Panc1 (cell line): ENCODE results near the gene ELFN1. TPM values are rescaled to one million over a fixed set of nuclear protein-coding genes. Genes with fewer than 3 reads are reported as not detected.

Experiments
- ATAC-seq: fragments of 200-7000 bp; cut with Tn5 transposase; 2 replicates; pipeline ENCODE4 v1.9.1; 2020; ENCODE audit warnings: mild to moderate bottlenecking, moderate library complexity
- BruUV-seq: library from RNA; stranded (reverse); fragments of 400-500 nt; replicated peaks from 2 replicates; lab custom pipeline; 2021; lab: Mats Ljungman, UMichigan
- CTCF ChIA-PET: fragments of 300-600 bp; sonication (Branson Sonifier 250); formaldehyde crosslinking; loops from one replicate; lab custom pipeline; 2022; ENCODE audit warnings: antibody characterized with exemption; lab: Charles Lee
- POLR2A ChIA-PET: fragments of 300-600 bp; sonication (Branson Sonifier 250); formaldehyde crosslinking; loops from one replicate; lab custom pipeline; 2022; ENCODE audit warnings: antibody characterized with exemption; lab: Charles Lee
- DNase-seq: peaks from one replicate; pipeline ENCODE4 v3.0.0-alpha.2; 2010; ENCODE audit warnings: low read depth, low spot score
- H3K27ac ChIP-seq: 2 replicates; pipeline ENCODE4 v1.5.1; 2011; ENCODE audit warnings: mild to moderate bottlenecking, low read length, inconsistent platforms
- H3K27me3 ChIP-seq: fragments of 200-500 bp; sonication (Bioruptor generic); 2 replicates; pipeline ENCODE4 v1.6.0; 2014; ENCODE audit warnings: low read length, inconsistent platforms; ENCODE audit not compliant: control insufficient read depth, insufficient read depth
- H3K36me3 ChIP-seq: fragments of 200-500 bp; sonication (Bioruptor generic); 2 replicates; pipeline ENCODE4 v1.5.1; 2014; ENCODE audit warnings: inconsistent platforms, mild to moderate bottlenecking, low read length, moderate library complexity; ENCODE audit not compliant: control insufficient read depth, insufficient read depth
- H3K4me1 ChIP-seq: 2 replicates; pipeline ENCODE4 v1.5.1; 2011; ENCODE audit warnings: inconsistent platforms, mild to moderate bottlenecking, low read length, moderate library complexity; ENCODE audit not compliant: control insufficient read depth, insufficient read depth
- H3K4me3 ChIP-seq, 2 experiments: 2 replicates each; pipeline ENCODE4 v1.5.1; 2011 to 2012; ENCODE audit warnings: low read depth in 2 of 2, low read length in 2 of 2, mild to moderate bottlenecking in 2 of 2, inconsistent platforms in 1 of 2, moderate library complexity in 1 of 2
- H3K9me3 ChIP-seq: fragments of 200-500 bp; sonication (Bioruptor generic); 2 replicates; pipeline ENCODE4 v1.5.1; 2014; ENCODE audit warnings: low read depth, mild to moderate bottlenecking, inconsistent platforms, low read length, moderate library complexity; ENCODE audit not compliant: control insufficient read depth, insufficient read depth
- POLR2AphosphoS5 ChIP-seq: IDR thresholded peaks from 2 replicates; pipeline ENCODE4 v1.6.1; 2012; ENCODE audit warnings: mild to moderate bottlenecking, low read depth, low read length, moderate library complexity
- SIN3A ChIP-seq: IDR thresholded peaks from 2 replicates; pipeline ENCODE4 v1.6.1; 2012; ENCODE audit warnings: low read depth, mild to moderate bottlenecking, low read length, moderate library complexity, borderline replicate concordance; ENCODE audit not compliant: insufficient read depth
- TCF7L2 ChIP-seq: IDR thresholded peaks from 2 replicates; pipeline ENCODE4 v1.6.1; 2011; ENCODE audit warnings: mild to moderate bottlenecking, low read depth, low read length, inconsistent platforms
- in situ Hi-C: cut with HindIII; loops from 2 replicates; pipeline ENCODE4 v1.10.0; 2016; ENCODE audit warnings: low sequenced_read_pairs, low pct_unique_long_range_greater_than_20kb
- intact Hi-C: fragments of 100-400 bp; cut with micrococcal nuclease; formaldehyde crosslinking; loops from one replicate; pipeline ENCODE4 v1.10.0; 2022; ENCODE audit not compliant: unreplicated experiment
- total RNA-seq: library from RNA; stranded (reverse); gene quantifications from one replicate; pipeline ENCODE4 v1.2.1, GENCODE V29; 2021; ENCODE audit not compliant: unreplicated experiment
- TF ChIP-seq, protein P1 (sequence below), 2 experiments: IDR thresholded peaks; 2 replicates each; pipeline ENCODE4 v1.6.1; 2011 to 2012; ENCODE audit warnings: low read depth in 2 of 2, control low read depth in 1 of 2, low read length in 1 of 2, mild to moderate bottlenecking in 1 of 2, moderate library complexity in 1 of 2; ENCODE audit not compliant: insufficient read depth in 1 of 2
- TF ChIP-seq, protein P2 (sequence below): fragments of 450-650 bp; IDR thresholded peaks from 2 replicates; pipeline ENCODE4 v1.5.1; 2017; ENCODE audit warnings: mild to moderate bottlenecking

ELFN1 gene
- total RNA-seq, 1 experiment from 2014 or later: 39.0 TPM

DNA sequence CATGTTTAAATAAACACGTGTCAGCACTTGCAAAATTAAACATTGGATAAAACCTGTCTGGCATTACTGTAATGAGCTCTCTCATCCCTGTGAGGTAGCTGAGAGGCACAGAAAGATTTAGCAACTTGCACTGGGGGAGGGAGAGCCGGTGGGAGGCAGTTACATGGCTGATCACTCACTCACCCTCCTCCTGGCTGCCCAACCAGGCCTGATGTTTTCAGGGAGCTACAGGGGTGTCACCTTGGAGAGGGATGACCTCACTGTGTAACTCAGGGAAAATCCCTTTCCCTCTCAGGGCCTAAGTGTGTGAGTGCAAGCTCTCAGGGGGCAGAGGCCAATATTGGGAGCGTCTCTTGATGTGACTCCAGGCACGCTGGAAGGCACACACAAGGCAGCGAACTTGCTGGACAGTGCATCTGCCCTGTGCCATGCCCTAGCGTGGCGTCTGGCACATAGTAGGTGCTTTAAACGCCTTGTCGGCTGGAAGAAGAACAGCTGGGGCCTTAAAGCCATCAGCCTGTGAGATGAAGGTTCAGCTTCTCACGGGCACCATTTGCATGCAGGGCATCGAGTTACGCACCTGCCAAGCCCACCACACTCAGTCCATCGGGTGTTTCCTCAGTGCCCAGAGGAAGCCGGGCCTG lies 51.1 kb downstream of the ELFN1 start:
- Histone ChIP-seq H3K9me3 (no peaks in the 10 kb centered on the region), H3K36me3 (peaks cover 2% of the 10 kb centered on the region; the same call in 1 of the 2 replicates), H3K27me3 (no peaks in the 10 kb centered on the region), H3K27ac (no peak overlapping the region), H3K4me1 (peaks cover 18% of the 10 kb centered on the region), H3K4me3 (no peak overlapping the region)
- ATAC-seq (no peak), DNase-seq (no peak)
- TF ChIP-seq POLR2AphosphoS5 (no peak), SIN3A (no peak)
- TF ChIP-seq, protein P1, sequence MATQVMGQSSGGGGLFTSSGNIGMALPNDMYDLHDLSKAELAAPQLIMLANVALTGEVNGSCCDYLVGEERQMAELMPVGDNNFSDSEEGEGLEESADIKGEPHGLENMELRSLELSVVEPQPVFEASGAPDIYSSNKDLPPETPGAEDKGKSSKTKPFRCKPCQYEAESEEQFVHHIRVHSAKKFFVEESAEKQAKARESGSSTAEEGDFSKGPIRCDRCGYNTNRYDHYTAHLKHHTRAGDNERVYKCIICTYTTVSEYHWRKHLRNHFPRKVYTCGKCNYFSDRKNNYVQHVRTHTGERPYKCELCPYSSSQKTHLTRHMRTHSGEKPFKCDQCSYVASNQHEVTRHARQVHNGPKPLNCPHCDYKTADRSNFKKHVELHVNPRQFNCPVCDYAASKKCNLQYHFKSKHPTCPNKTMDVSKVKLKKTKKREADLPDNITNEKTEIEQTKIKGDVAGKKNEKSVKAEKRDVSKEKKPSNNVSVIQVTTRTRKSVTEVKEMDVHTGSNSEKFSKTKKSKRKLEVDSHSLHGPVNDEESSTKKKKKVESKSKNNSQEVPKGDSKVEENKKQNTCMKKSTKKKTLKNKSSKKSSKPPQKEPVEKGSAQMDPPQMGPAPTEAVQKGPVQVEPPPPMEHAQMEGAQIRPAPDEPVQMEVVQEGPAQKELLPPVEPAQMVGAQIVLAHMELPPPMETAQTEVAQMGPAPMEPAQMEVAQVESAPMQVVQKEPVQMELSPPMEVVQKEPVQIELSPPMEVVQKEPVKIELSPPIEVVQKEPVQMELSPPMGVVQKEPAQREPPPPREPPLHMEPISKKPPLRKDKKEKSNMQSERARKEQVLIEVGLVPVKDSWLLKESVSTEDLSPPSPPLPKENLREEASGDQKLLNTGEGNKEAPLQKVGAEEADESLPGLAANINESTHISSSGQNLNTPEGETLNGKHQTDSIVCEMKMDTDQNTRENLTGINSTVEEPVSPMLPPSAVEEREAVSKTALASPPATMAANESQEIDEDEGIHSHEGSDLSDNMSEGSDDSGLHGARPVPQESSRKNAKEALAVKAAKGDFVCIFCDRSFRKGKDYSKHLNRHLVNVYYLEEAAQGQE (IDR thresholded peaks at IDR 0.05; ENCODE audit: insufficient read depth in 1 of 2, low read depth in 2 of 2, low read length in 1 of 2): no peak
- TF ChIP-seq, protein P2, sequence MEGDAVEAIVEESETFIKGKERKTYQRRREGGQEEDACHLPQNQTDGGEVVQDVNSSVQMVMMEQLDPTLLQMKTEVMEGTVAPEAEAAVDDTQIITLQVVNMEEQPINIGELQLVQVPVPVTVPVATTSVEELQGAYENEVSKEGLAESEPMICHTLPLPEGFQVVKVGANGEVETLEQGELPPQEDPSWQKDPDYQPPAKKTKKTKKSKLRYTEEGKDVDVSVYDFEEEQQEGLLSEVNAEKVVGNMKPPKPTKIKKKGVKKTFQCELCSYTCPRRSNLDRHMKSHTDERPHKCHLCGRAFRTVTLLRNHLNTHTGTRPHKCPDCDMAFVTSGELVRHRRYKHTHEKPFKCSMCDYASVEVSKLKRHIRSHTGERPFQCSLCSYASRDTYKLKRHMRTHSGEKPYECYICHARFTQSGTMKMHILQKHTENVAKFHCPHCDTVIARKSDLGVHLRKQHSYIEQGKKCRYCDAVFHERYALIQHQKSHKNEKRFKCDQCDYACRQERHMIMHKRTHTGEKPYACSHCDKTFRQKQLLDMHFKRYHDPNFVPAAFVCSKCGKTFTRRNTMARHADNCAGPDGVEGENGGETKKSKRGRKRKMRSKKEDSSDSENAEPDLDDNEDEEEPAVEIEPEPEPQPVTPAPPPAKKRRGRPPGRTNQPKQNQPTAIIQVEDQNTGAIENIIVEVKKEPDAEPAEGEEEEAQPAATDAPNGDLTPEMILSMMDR: no peak
- in situ Hi-C loops: no loop called here
- ChIA-PET CTCF (no interaction called here), POLR2A (no interaction called here)
- intact Hi-C loops: no loop called here
- BruUV-seq: no TSS peak

DNA sequence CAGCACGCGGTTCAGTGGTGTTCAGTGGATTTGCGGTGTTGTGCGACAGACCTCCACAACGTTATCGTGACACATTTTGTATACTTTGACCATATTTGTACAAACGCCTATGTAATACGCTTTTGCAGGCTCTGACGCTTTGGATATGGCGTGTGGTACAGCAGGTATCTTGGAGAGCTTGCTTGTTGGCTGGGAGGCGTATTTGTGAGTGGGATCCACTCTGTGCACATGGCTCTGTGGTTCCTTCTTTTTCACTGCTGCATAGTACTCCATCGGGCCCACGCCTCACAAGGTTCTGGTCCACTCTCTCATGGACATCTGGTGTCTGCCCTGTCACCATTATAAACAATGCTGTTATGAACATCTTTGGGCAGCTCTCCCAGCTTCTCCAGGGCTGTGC lies 53.2 kb downstream of the ELFN1 start:
- CTCF ChIA-PET: no interaction called here

More for the DNA sequence above, 53.2 kb downstream of the ELFN1 start:
- BruUV-seq: no TSS peak
- ATAC-seq (no peak), DNase-seq (no peak)
- H3K36me3 ChIP-seq: peaks cover 2% of the 10 kb centered on the region; the same call in 1 of the 2 replicates
- H3K9me3 ChIP-seq: peaks cover 3% of the 10 kb centered on the region; the same call in 1 of the 2 replicates
- POLR2A ChIA-PET: no interaction called here
- in situ Hi-C loops: no loop called here
- H3K27me3 ChIP-seq: no peaks in the 10 kb centered on the region
- no peak overlapping the region for H3K27ac ChIP-seq
- TF ChIP-seq TCF7L2: no peak
- no peak for TF ChIP-seq SIN3A
- TF ChIP-seq, protein P2: no peak
- TF ChIP-seq, protein P1 (IDR thresholded peaks at IDR 0.05; ENCODE audit: insufficient read depth in 1 of 2, low read depth in 2 of 2, low read length in 1 of 2): no peak
- no peak for TF ChIP-seq POLR2AphosphoS5
- H3K4me1 ChIP-seq: peaks cover 14% of the 10 kb centered on the region
- H3K4me3 ChIP-seq: no peak overlapping the region
- intact Hi-C loops: no loop called here
